Right lobe of liver (tissue), 4 donors: ENCODE data around the gene CACNB1.

Source experiments
- CTCF ChIP-seq, 4 donors: fragments of 200-600 bp in 3 of 4; fragments of 450-650 bp in 1 of 4; IDR thresholded peaks; one replicate each; pipeline versions ENCODE4 v1.5.1 to v1.8.0; 2016 to 2022; ENCODE audit warnings: antibody characterized with exemption in 4 of 4, mild to moderate bottlenecking in 2 of 4
- POLR2A ChIP-seq: fragments of 450-650 bp; IDR thresholded peaks from one replicate; pipeline ENCODE4 v1.6.1; 2017; ENCODE audit warnings: antibody characterized with exemption, mild to moderate bottlenecking
- donor health status: DM: no; HTN: no; CAD: no.
- donor health status: DM: no; HTN: no; CAD: no.
- donor health status: DM: no; HTN: yes; CAD: no.

DNA sequence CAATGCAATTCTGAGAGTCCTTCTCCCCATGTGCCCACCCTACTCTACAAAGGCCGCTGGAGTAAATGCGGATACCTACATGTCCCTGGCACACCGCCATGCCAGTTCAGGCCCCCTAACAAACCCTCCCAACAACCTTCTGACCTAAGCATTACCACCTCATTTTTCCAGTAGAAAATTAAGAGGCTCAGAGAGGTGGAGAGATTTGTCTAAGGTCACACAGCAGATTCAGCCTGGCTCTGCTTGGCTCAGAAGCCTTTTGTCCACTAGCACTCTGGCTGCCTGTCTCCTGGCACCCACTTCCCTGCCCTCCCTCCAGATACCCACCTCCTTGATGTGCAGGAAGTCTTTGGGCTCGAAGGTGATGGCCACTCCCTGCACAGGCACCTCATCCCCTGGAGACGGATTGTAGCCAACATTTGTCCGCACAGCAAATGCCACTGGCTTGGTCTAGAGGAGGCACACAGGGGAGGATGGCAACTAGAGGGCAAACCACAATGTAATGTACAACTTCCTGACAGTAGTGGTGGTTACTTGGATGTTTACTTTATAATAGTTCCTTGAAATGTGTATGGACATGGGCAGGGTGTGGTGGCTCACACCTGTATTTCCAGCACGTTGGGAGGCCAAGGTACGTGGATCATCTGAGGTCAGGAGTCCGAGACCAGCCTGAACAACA, 10.2 kb downstream of the CACNB1 start:
- no peak for TF ChIP-seq CTCF (IDR thresholded peaks at IDR 0.05)
- TF ChIP-seq POLR2A, result no peak
